Thyroid gland (tissue), 4 donors: ENCODE data around the gene PAPPA2. TPM values are rescaled to one million over a fixed set of nuclear protein-coding genes. Genes with fewer than 3 reads are reported as not detected.

Source experiments
- DNase-seq, 2 donors: peaks; one replicate each; pipeline ENCODE4 v3.0.0-alpha.2; 2019
- H3K27ac ChIP-seq, 3 donors: fragments of 200-600 bp; sonication (generic); 1 replicate in 2 of 3; 2 replicates in 1 of 3; pipeline ENCODE4 v1.5.1; 2016 to 2019; ENCODE audit warnings: mild to moderate bottlenecking in 1 of 3, moderate library complexity in 1 of 3
- H3K27me3 ChIP-seq: fragments of 200-600 bp; sonication (generic); one replicate; pipeline ENCODE4 v1.5.1; 2019
- H3K36me3 ChIP-seq, 2 donors: fragments of 200-600 bp; sonication (generic); one replicate each; pipeline ENCODE4 v1.5.1; 2016 to 2019
- H3K4me1 ChIP-seq, 2 donors: fragments of 200-600 bp; sonication (generic); one replicate each; pipeline ENCODE4 v1.5.1; 2017 to 2019
- H3K4me3 ChIP-seq, 3 donors: fragments of 200-600 bp; sonication (generic); replicated peaks in 1 of 3; 1 replicate in 2 of 3; 2 replicates in 1 of 3; pipeline ENCODE4 v1.5.1; 2016; ENCODE audit warnings: mild to moderate bottlenecking in 1 of 3
- H3K9me3 ChIP-seq: fragments of 200-600 bp; sonication (generic); one replicate; pipeline ENCODE4 v1.5.1; 2017
- POLR2A ChIP-seq, 2 donors: fragments of 450-650 bp; IDR thresholded peaks; one replicate each; pipeline ENCODE4 v1.6.1; 2017; ENCODE audit warnings: antibody characterized with exemption in 2 of 2, mild to moderate bottlenecking in 2 of 2, moderate library complexity in 1 of 2
- WGBS, 2 donors: methylation state at CpG; one replicate each; pipeline ENCODE4 v1.1.5; 2017; 5-methylcytosine and 5-hydroxymethylcytosine counted together
- intact Hi-C: fragments of 100-400 bp; cut with DNase I; formaldehyde crosslinking; loops from one replicate; pipeline ENCODE4 v1.15.1; 2023
- total RNA-seq, 4 donors: library from RNA; depleted of rRNA; stranded (reverse); fragments of >200 nt; gene quantifications; one replicate each; pipeline ENCODE4 v1.2.3, GENCODE V29; 2016
- TF ChIP-seq, protein P1 (sequence below), 6 experiments: fragments of 200-600 bp in 3 of 6; fragments of 450-650 bp in 3 of 6; sonication (generic) in 3 of 6; IDR thresholded peaks; one replicate each; pipeline ENCODE4 v1.5.1; 2016 to 2019; ENCODE audit warnings: antibody characterized with exemption in 6 of 6, mild to moderate bottlenecking in 2 of 6, inconsistent platforms in 1 of 6, moderate library complexity in 1 of 6

PAPPA2 gene
- total RNA-seq, 4 donors from 2014 or later: 1.1 to 2.7 (median 1.6) TPM

DNA sequence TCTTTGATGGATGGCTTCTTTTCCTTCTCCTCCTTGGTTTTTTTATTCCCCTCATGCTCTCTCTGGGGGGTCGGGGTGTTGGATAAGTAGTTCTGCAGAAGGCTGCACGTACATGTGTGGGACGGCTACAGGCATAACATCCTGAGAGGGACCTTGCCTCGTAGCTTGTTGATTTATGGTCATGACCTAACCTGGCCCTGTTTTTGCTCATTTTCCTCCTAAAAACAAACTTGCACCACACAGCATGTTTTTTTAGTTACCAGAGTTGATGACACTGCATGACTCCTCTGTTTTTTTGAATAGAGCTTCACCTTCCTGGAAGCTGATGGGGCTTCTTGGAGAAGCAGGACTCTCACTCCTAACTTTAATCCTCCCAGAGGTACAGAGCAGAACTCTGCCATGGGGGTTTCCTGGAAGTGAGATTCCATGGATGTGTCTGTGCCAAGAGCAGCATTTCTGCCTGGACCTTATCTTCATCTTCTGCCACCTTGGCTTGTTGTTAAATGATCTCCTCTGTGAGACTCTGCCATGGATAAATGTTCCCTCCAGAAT is 114.7 kb downstream of the PAPPA2 start:
- no peaks in the 10 kb centered on the region for H3K9me3 ChIP-seq
- H3K4me1 ChIP-seq: no peaks in the 10 kb centered on the region
- no peak for TF ChIP-seq POLR2A (IDR thresholded peaks at IDR 0.05)
- TF ChIP-seq, protein P1, sequence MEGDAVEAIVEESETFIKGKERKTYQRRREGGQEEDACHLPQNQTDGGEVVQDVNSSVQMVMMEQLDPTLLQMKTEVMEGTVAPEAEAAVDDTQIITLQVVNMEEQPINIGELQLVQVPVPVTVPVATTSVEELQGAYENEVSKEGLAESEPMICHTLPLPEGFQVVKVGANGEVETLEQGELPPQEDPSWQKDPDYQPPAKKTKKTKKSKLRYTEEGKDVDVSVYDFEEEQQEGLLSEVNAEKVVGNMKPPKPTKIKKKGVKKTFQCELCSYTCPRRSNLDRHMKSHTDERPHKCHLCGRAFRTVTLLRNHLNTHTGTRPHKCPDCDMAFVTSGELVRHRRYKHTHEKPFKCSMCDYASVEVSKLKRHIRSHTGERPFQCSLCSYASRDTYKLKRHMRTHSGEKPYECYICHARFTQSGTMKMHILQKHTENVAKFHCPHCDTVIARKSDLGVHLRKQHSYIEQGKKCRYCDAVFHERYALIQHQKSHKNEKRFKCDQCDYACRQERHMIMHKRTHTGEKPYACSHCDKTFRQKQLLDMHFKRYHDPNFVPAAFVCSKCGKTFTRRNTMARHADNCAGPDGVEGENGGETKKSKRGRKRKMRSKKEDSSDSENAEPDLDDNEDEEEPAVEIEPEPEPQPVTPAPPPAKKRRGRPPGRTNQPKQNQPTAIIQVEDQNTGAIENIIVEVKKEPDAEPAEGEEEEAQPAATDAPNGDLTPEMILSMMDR (IDR thresholded peaks at IDR 0.05): no peak
- H3K36me3 ChIP-seq: no peaks in the 10 kb centered on the region
- DNase-seq: no peak
- no peaks in the 10 kb centered on the region for H3K27me3 ChIP-seq
- intact Hi-C loops: no loop called here
- WGBS, 2 donors: 25 to 30% methylated on average over 4 of the region's 4 CpGs
- no peak overlapping the region for H3K4me3 ChIP-seq
- no peak overlapping the region for H3K27ac ChIP-seq

GRCh38 chr1:176579087-176579486 is 116.1 kb downstream of the PAPPA2 start:
- Histone ChIP-seq H3K4me3 (no peak overlapping the region), H3K27me3 (no peaks in the 10 kb centered on the region), H3K27ac (no peak overlapping the region), H3K9me3 (no peaks in the 10 kb centered on the region), H3K36me3 (no peaks in the 10 kb centered on the region), H3K4me1 (no peaks in the 10 kb centered on the region)
- TF ChIP-seq POLR2A (IDR thresholded peaks at IDR 0.05): no peak
- DNase-seq: no peak
- intact Hi-C loops: no loop called here
- 76 to 80% methylated on average over 3 of the region's 3 CpGs for WGBS, 2 donors

DNA sequence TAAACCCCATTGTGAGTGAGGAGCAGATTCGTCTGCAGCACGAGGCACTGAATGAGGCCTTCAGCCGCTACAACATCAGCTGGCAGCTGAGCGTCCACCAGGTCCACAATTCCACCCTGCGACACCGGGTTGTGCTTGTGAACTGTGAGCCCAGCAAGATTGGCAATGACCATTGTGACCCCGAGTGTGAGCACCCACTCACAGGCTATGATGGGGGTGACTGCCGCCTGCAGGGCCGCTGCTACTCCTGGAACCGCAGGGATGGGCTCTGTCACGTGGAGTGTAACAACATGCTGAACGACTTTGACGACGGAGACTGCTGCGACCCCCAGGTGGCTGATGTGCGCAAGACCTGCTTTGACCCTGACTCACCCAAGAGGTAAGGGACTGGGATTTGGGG is 132.2 kb downstream of the PAPPA2 start:
- H3K4me1 ChIP-seq: no peaks in the 10 kb centered on the region
- no peak overlapping the region for H3K4me3 ChIP-seq
- TF ChIP-seq POLR2A (IDR thresholded peaks at IDR 0.05): no peak
- TF ChIP-seq, protein P1 (IDR thresholded peaks at IDR 0.05): no peak
- no peaks in the 10 kb centered on the region for H3K27me3 ChIP-seq
- no peaks in the 10 kb centered on the region for H3K36me3 ChIP-seq
- WGBS, 2 donors: 91 to 95% methylated on average over 13 to 14 of the region's 16 CpGs
- intact Hi-C loops: no loop called here
- H3K9me3 ChIP-seq: no peaks in the 10 kb centered on the region
- no peak for DNase-seq
- no peak overlapping the region for H3K27ac ChIP-seq

- no peaks in the 10 kb centered on the region for H3K9me3 ChIP-seq
- intact Hi-C loops: no loop called here
- no peak overlapping the region for H3K27ac ChIP-seq
- H3K4me1 ChIP-seq: no peaks in the 10 kb centered on the region
- no peak overlapping the region for H3K4me3 ChIP-seq
- no peak for DNase-seq
- 76 to 78% methylated on average over 3 of the region's 3 CpGs for WGBS, 2 donors
- no peaks in the 10 kb centered on the region for H3K36me3 ChIP-seq
- no peaks in the 10 kb centered on the region for H3K27me3 ChIP-seq
- TF ChIP-seq POLR2A (IDR thresholded peaks at IDR 0.05): no peak
- TF ChIP-seq, protein P1 (IDR thresholded peaks at IDR 0.05): no peak
Measured at GRCh38 chr1:176601348-176601747, 138.4 kb downstream of the PAPPA2 start.

DNA sequence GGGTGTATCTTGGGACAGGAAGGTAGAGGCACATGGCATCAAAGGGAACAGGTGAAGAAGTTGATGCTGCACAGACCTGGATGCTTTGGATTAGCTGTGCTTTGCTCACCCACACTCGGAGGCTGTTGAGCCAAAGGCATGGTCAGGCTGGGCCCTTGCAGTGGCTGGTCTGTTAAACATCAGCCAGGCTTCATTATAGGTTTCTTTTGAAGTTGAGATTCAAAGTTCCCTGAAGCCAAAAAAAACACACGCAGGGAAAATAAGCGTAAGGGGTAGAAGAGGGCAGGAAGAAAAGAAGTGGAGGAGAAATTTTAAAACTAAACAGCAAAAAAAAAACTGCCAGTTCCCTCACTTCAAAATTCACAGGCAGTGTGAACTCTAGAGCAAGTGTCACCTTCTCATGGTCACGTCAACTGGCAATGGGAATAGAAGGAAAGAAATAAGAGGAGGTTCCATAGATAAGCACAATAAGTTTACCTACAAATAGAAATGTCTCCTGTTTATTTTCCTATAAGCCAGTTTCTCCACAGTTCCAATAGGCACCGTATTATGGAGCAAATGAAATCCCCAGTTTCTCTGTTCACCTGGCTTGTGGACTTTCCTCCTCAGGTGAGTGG is 139.5 kb downstream of the PAPPA2 start:
- 41 to 46% methylated on average over 5 of the region's 5 CpGs for WGBS, 2 donors
- H3K9me3 ChIP-seq: no peaks in the 10 kb centered on the region
- H3K27ac ChIP-seq: no peak overlapping the region
- no peak overlapping the region for H3K4me3 ChIP-seq
- H3K4me1 ChIP-seq: no peaks in the 10 kb centered on the region
- TF ChIP-seq, protein P1 (IDR thresholded peaks at IDR 0.05): no peak
- TF ChIP-seq POLR2A (IDR thresholded peaks at IDR 0.05): no peak
- intact Hi-C loops: no loop called here
- H3K27me3 ChIP-seq: no peaks in the 10 kb centered on the region
- H3K36me3 ChIP-seq: no peaks in the 10 kb centered on the region
- DNase-seq: no peak
